HG02610 (cell line): ENCODE results near the gene MUC5B.
"Not testable (repeated sequence)": the region's sequence is repeated elsewhere in the genome, so short reads cannot be mapped to it uniquely, and the experiment has no call there.

ENCODE experiments used
- ATAC-seq: cut with Tn5 transposase; IDR thresholded peaks from one replicate; pipeline ENCODE4 v1.9.1; 2021; ENCODE audit warnings: mild to moderate bottlenecking, moderate library complexity; ENCODE audit not compliant: unreplicated experiment

Gene MUC5B

DNA sequence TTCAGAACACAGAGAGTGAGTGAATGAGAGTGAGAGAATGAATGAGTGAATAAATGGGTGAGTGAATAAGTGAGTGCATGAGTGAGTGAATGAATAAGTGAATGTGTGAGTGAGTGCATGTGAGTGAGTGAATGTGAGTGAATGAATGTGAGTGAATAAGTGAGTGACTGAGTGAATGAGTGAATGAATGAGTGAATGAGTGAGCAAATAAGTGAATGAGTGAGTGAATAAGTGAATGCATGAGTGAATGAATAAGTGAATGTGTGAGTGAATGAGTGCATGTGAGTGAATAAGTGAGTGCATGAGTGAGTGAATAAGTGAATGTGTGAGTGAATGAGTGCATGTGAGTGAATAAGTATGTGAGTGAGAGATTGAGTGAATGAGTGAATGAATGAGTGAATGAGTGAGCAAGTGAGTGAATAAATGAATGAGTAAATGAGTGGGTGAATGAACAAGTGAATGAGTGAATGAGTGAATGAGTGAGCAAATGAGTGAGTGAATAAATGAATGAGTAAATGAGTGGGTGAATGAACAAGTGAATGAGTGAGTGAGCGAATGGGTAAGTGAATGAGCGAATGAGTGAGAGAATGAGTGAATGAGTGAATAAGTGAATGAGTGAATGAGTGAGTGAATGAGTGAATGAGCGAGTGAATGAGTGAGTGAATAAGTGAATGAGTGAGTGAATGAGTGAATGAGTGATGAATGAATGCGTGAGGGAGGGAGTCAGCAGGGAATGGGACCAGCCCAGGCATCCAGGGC, 21.3 kb upstream of the MUC5B start:
- ATAC-seq = no peak

GRCh38 chr11:1202154-1202775, 20.6 kb upstream of the MUC5B start:
- no peak for ATAC-seq

DNA sequence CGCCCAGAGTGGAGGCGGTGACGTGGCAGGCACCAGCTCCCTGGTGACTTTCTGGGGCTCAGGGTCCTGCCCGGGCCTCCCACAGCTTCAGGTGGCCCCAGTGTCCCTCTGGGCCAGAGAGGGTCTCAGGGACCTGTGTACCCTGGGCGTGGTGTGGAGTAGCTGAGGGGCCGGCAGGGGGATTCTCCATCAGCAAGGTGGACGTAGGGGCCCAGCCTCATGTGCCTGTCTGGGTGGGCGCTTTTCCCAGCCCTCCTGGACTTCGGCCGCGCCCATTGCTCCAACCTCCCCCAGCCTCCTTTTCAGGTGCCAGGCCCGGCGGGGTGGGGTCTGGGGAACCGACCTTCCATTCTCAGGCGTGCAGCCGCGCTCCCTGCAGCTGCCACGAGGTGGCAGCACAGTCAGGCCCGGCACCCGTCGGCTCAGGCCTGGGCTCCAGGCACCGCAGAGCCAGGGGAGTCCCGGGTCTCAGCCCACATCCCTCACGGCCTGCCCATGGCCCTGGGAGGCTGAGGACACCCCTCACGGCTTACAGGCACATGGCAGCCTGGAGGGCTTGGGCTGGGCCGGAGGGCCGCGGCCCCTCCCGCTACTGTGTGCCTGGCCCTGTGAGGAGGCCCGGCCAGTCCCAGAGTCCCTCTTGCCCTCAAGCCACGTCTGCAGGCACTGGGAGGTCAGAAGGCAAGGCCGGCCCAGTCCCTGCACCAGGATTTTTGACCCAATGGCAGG, 19.9 kb upstream of the MUC5B start:
- ATAC-seq = no peak

DNA sequence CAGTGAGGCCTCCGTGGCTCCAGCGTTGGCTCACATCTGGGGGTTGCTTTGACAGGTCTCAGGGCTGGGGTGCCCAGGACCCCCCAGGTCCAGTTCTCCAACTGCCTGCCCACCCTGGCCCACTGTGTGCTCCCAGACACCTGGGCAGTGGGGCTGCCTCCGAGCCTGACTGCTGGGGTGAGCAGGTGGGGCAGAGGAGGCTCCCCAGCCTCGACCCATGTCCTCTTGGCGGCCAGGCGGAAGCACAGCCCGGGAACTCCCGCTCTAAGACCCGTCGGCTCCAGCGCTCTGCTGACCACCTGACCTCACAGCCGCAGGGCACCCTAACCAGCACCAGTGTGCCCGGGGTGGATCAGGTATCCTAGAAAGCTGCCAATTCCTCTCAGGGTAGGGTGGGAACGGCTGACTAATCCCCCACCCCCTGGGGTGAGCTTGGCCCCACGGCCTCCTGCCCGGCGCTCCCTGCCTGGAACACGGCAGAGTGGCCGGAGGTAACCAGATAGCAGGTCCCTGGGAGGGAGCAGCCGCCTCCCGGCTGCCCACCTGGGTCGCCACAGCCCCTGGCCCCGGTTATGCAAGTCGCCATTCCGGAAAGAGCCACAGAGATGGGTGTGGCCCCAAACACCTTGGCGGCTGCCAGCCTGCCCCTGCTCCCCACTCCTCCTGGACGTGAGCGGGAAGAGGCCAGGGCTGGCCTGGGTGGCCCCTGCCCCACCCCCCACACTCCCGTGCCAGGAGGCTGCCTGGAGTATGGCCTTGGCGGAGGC, 19.2 kb upstream of the MUC5B start:
- no peak for ATAC-seq

DNA sequence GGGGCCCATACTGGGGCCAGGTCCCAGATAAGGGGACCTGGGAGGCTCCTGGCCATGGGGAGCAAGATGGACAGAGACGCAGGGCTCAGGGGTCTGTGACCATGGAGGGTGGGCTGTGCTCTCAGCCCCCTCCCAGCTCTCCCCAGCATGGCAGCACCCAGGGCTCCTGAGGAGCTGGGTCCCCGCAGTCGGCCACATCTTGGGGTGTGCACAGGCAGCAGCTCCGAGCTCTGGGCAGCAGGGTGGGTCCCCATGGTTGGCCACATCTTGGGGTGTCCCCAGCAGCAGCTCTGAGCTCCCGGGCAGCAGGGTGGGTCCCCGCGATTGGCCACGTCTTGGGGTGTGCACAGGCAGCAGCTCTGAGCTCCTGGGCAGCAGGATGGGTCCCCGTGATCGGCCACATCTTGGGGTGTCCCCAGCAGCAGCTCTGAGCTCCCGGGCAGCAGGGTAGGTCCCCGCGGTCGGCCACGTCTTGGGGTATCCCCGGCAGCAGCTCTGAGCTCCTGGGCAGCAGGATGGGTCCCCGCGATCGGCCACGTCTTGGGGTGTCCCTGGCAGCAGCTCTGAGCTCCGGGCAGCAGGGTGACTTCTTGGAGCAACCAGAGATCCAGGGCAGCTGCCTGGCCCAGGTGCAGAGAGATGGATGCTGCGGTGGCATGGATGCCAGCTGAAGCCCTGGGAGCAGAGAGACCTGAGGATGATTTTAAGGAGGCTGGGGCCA, 18.3 kb upstream of the MUC5B start:
- no peak for ATAC-seq

DNA sequence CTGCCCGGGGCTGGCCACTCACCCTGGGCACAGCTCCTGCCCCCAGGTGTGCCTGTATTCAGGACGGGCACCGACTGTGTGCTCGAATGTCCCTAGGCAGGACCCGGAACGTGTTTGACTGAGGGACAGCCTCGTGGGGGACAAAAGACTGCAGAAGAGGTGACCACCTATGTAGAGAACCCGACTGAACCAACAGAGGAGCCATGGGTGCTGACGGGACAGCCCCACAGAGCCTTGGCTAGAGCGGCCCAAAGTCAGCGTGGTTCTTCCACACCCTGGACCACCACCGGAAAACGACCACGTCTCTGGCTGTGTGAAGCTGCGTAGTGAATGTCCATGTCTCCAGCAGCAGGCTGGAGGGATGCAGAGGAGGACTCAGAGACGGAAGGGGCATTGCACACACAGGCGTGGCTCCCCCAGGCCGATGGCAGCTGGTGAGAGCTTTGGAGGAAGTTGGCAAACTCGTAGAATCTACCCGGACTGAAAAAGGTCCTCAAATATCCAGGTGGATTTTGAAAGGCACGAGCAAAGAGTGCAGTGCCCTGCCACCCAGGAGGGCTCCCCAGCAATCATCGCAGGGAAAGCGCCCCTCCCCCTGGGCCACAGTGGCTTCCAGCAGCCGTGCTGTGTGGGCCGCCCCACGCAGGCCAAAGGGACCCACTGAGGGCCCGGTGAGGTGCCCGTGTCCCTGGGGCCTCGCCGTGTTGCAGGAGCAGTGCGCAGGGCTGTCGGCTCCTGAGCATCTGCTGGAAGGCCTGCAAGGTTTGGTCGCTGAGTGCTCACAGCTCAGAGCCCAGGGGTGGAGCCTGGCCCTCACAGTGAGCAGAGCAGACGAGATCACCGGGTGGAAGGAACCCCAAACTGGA, 17.5 kb upstream of the MUC5B start:
- ATAC-seq = no peak

DNA sequence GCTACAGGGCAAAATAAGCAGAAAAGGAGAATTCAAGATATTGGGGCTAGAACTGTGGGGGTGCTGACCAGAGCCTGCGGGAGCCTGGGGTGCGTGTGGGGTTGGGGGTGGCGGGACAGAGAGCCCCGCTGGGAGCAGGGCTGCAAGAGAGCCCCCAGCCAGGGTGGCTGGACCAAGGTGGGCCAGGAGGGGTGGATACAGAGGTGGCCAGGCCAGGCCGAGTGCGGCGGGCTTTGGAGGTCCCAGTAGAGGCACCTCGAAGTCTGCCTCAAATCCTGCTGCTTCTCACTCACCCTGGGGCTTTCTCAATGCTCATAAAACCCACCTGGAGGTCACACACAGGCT, 16.9 kb upstream of the MUC5B start:
- ATAC-seq = no peak

DNA sequence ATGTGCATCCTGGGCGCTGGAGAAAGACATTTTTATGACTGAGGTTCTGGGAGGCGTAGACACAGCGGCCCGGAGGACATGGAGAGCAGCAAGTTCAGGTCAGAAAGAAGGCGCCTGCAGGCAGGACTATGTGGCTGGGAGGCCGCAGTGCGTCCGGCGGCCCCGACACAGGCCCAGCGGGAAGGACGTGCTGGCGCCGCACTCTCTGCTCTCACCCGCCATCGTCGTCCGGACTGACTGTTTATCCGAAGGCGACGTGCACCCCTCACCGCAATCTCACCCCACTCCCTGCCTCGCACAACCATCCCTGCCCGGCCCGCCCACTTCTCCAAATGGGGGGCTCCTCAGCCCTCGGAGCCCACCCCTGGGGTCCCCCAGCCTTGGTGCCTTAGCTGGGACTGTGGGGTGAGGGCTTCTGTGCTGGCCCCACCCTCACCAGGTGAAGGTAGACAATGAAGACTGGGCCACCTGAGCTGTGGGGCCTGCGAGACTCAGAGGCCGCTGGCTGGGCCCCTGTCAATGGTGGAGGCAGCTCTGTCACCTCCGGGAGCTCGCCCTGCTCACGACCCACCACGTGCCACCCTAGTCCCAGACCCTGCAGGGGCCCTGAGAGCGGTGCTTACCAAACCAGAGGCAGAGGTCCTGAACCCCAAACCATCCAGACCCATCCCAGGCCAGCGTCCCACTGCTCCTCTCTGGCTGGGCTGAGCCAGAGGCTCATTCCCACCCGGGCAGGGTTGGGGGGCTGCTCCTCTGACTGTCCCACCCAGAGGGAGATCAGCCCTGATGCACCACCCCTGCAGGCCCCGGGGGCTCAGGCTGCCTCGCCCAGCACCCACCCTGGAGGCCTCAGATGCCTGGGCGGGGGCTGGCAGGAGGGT, 16.2 kb upstream of the MUC5B start:
- ATAC-seq = no peak

DNA sequence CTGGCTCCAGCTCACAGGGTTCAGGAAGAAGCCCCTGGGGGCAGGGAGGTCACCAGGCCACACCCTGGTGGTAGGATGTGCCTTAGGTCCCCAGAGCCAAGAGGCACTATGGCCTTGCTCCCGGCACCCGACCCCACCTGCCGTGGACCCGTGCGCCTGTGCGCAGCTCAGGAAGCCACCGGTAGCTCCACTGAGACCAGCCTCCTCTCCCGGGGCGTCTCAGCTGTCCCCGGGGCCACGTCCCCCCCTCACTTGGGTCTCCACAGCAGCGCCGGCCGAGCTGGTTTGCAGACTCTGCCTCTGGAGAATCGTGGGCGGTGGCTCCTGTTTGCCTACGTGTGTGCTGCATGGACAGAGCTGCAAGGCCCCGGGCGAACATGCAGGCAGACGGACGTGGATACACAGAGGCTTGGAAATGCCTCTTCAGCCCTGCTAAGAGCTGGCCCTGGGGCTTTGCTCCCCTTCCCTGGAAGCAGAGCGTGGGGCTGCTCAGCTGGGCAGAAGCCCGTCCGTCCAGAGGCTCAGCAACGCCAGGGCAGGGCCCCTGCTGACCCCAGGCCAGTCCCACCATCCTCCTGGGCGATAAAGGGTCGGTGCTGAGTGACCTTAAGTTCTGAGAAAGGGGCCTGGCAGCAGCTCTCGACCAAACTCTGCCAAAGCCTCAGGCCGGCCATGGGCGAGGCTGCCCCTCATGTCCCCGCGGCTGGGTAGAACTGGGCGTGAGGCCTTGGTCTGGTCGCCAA, 15.3 kb upstream of the MUC5B start:
- no peak for ATAC-seq

DNA sequence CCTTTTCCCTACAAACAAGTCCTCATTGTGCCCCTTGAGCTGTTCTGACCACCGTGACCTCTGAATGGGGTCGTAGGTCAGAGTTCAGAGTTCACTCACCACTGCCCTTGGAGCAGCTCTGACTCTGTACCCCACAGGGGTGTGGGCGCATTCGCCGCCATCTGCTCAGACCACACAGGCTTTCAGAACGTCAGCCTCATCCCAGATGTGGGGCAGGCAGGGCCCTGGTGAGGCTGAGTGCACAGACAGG, 14.8 kb upstream of the MUC5B start:
- ATAC-seq = no peak

DNA sequence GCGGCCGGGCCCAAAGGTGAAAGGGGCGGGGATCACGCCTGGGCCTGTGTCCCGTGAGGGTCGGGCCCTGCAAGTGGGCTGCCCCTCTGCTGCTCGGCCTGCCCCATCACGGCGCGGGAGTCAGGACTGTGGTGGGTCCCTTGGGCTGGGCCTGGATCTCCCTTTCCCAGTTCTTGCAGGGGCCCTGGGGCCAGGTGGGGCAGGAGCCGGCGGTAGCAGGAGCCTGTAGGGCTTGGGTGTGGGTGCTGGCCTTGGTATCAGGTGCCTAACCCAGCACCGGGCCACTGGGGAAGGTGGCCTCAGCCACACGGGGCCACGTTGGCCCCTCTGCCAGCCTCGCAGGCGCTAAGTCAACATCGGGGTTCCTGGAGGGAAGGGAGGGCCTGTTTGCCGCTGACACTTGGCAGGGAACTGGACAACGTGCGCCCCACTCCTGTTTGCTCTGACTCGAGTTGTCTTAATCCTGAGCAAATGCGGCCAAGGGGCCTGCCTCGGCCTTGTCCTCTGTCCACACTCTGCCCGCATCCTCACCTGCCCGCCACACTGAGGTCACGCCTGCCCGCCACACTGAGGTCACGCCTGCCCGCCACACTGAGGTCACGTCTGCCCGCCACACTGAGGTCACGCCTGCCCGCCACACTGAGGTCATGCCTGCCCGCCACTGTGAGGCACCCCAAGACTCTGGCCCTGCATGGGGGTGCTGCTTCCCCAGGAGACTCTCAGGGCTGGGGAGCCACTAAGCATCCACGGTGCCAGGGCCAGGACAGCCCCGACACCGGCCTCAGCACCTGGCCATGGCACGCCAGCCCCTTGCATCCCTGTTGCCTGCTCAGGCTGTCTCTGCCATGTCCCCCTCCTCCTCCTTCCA, 14.2 kb upstream of the MUC5B start:
- no peak for ATAC-seq

DNA sequence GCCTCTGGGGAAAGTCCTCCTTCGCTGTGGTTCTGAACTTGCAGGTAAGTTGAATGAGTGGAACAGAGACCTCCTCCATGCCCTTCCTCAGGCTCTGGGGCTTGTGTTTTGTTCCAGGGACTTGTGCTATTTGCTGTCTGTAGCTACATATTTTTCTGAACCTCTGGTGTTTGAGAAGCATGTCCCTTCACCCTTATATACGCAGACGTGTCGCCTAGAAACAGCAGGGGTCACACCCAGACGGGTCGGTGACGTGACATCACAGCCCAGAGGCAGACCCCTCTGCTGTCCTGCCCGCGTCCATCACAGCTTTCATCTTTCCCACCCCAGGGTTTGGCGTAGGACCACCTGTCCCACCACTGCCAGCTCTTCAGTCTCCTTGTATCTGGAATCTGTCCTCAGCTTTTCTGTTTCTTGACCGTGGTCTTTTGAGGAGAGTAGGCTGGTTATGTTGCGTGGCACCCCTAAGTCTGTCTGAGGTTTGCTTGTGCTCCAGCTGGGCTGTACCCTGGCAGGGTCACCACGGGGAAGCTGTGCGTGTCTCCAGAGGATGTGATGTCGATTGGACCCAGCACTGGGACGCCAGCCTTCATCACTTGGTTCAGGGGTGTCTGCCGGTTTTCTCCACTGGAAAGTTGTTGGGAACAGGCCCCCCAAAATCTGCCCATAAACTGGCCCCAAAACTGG, 13.4 kb upstream of the MUC5B start:
- no peak for ATAC-seq

- ATAC-seq = no peak
Observed at GRCh38 chr11:1211838-1212237, 11.0 kb upstream of the MUC5B start.

GRCh38 chr11:1215826-1216225, 7.0 kb upstream of the MUC5B start:
- not testable (repeated sequence) for ATAC-seq

DNA sequence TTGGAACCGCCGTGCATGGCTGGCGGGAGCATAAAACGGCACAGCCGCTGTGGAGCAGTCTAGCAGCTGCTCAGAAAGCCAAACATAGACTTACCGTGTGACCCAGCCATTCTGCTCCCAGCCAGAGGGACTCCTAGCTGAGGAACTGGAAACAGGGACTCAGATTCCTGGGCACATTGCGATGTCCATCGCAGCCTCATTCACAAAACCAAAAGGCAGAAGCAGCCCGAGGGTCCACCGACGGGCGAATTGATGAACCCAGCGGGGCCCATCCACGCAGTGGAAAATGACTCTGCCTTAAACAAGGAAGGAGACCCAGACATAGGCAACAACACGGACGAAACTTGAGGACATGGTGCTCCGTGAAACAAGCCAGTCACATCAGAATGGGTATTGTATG, 5.7 kb upstream of the MUC5B start:
- ATAC-seq = no peak

- no peak for ATAC-seq
Observed at GRCh38 chr11:1218256-1218787, 4.5 kb upstream of the MUC5B start.
